ENCODE measurements around the gene EIF3D. TPM values are rescaled to one million over a fixed set of nuclear protein-coding genes. Genes with fewer than 3 reads are reported as not detected.

Gene EIF3D
- total and polyA plus RNA-seq, 2 of the 4 experiments (the other 2 are of a cell fraction): 339 to 746 TPM

DNA sequence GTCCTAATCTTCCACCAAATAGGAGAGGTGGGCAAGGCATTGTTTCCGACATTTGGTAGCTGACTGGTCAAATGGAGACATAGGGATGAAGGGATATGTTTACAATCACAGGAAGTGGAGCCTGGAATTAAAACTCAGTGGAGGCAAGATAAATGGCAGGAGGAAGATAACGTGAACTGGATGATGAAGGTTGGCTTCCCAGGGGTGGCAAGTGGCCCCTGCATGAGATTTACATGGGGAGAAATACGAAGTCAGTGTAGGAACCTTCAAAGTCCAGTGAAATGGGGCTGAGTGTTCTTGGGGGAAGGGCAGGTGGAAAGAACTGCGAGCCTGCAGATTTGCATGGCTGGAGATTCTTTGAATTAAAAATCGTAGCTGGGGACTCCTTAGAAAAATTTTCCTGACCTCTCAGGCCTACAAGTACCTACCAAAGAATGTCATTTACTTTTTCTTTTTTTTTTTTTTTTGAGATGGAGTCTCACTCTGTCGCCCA lies 21.4 kb downstream of the EIF3D start:
- no TSS peak for BruUV-seq (replicated peaks)
- Histone ChIP-seq H2AK5ac (ENCODE audit: low read depth, low read length) (peak overlapping the region; percentile 28), H2BK20ac (ENCODE audit: low read depth, low read length) (no peak overlapping the region), H4K8ac (ENCODE audit: low read depth in 2 of 2, low read length in 2 of 2) (peak overlapping the region; percentile 41 to 98), H4K91ac (ENCODE audit: insufficient read depth, low read depth, low read length) (peak overlapping the region; percentile 58; the same call in 1 of the 2 replicates), H2BK120ac (ENCODE audit: low read depth, low read length) (peak overlapping the region; percentile 65; the same call in 1 of the 2 replicates), H3K27ac (ENCODE audit: insufficient read depth, low read length) (no peak overlapping the region), H3K23ac (ENCODE audit: low read depth, low read length) (peak overlapping the region; percentile 84), H3K14ac (replicated peaks; ENCODE audit: low read depth, low read length) (peak overlapping the region; percentile 94), H3K9ac (ENCODE audit: low read depth, low read length) (no peak overlapping the region), H2BK15ac (ENCODE audit: low read depth, low read length) (no peak overlapping the region), H2AFZ (replicated peaks; ENCODE audit: low read length, poor library complexity) (peak overlapping the region; percentile 95), H3K27me3 (ENCODE audit: control insufficient read depth, insufficient read depth, low read length) (no peaks in the 10 kb centered on the region), H3K4ac (ENCODE audit: low read depth, low read length) (peak overlapping the region; percentile 90), H3K9me3 (ENCODE audit: control insufficient read depth, insufficient read depth, low read length) (no peaks in the 10 kb centered on the region), H3K36me3 (ENCODE audit: control insufficient read depth, insufficient read depth, low read length) (peaks cover 26% of the 10 kb centered on the region), H3K9me1 (ENCODE audit: insufficient read depth, low read length) (peaks cover 12% of the 10 kb centered on the region), H2AK9ac (replicated peaks; ENCODE audit: low read depth, low read length, poor library complexity) (peak overlapping the region; percentile 97), H3K4me1 (ENCODE audit: control insufficient read depth, insufficient read depth, low read length) (no peaks in the 10 kb centered on the region), H3K4me3 (ENCODE audit: insufficient read depth, low read depth, low read length) (no peak overlapping the region), H3K79me1 (ENCODE audit: low read depth in 1 of 2, low read length in 2 of 2) (peaks cover 3 to 19% of the 10 kb centered on the region in 2 experiments; a peak in 2 of 4 replicates), H3K56ac (ENCODE audit: extremely low read depth, insufficient read depth, low read length) (0 out of 2 replicates have a peak overlapping the region, but pooled peaks have one; percentile 24), H4K20me1 (ENCODE audit: insufficient read depth, low read length) (peaks cover 17% of the 10 kb centered on the region), H2BK5ac (ENCODE audit: low read depth, low read length, poor library complexity, severe bottlenecking) (peak overlapping the region; percentile 32), H4K5ac (ENCODE audit: low read depth, low read length) (peak overlapping the region; percentile 84), H3K4me2 (ENCODE audit: low read depth, low read length) (peak overlapping the region; percentile 86), H3K18ac (ENCODE audit: low read depth, low read length) (no peak overlapping the region)
- WGBS, 2 experiments (ENCODE audit: extremely low coverage in 2 of 2, insufficient read length in 1 of 2): 93% methylated on average over 2 of the region's 6 CpGs; no CpG with 5 or more reads in 1 of the 2 experiments
- in situ Hi-C loops (cut with MboI; ENCODE audit: low sequenced_read_pairs): loop anchor here (25.0 kb wide), 1 partner anchor 1195 kb away; no protein-coding TSS in a partner anchor
- intact Hi-C loops (cut with micrococcal nuclease): no loop called here
- DNase-seq (no peak), ATAC-seq (ENCODE audit: low read depth) (no peak)
- dilution Hi-C loops (cut with HindIII; ENCODE audit: low sequenced_read_pairs, unreplicated experiment): no loop called here
- ChIA-PET POLR2A (ENCODE audit: unreplicated experiment) (no interaction called here), CTCF (no interaction called here)
- TF ChIP-seq ELK1 (IDR thresholded peaks at IDR 0.05; ENCODE audit: borderline replicate concordance, low read depth, low read length) (no peak), RFX5 (IDR thresholded peaks at IDR 0.05; ENCODE audit: low read depth, low read length) (no peak), SMC3 (IDR thresholded peaks at IDR 0.05; ENCODE audit: low read depth, low read length) (no peak), POLR2A (IDR thresholded peaks at IDR 0.05; ENCODE audit: low read depth, low read length) (no peak), MAFK (IDR thresholded peaks at IDR 0.05; ENCODE audit: low read depth, low read length) (no peak), FOS (IDR thresholded peaks at IDR 0.05; ENCODE audit: low read depth, low read length) (no peak), BHLHE40 (IDR thresholded peaks at IDR 0.05; ENCODE audit: low read depth, low read length) (no peak), MAZ (IDR thresholded peaks at IDR 0.05; ENCODE audit: borderline replicate concordance, low read depth, low read length) (no peak), CEBPB (IDR thresholded peaks at IDR 0.05; ENCODE audit: low read depth, low read length) (no peak), CHD1 (IDR thresholded peaks at IDR 0.05; ENCODE audit: low read depth, low read length) (no peak), RCOR1 (IDR thresholded peaks at IDR 0.05; ENCODE audit: insufficient replicate concordance, low read length) (no peak)
- TF ChIP-seq, protein P1, sequence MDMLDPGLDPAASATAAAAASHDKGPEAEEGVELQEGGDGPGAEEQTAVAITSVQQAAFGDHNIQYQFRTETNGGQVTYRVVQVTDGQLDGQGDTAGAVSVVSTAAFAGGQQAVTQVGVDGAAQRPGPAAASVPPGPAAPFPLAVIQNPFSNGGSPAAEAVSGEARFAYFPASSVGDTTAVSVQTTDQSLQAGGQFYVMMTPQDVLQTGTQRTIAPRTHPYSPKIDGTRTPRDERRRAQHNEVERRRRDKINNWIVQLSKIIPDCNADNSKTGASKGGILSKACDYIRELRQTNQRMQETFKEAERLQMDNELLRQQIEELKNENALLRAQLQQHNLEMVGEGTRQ (IDR thresholded peaks at IDR 0.05; ENCODE audit: low read depth, low read length): no peak
- TF ChIP-seq, protein P2, sequence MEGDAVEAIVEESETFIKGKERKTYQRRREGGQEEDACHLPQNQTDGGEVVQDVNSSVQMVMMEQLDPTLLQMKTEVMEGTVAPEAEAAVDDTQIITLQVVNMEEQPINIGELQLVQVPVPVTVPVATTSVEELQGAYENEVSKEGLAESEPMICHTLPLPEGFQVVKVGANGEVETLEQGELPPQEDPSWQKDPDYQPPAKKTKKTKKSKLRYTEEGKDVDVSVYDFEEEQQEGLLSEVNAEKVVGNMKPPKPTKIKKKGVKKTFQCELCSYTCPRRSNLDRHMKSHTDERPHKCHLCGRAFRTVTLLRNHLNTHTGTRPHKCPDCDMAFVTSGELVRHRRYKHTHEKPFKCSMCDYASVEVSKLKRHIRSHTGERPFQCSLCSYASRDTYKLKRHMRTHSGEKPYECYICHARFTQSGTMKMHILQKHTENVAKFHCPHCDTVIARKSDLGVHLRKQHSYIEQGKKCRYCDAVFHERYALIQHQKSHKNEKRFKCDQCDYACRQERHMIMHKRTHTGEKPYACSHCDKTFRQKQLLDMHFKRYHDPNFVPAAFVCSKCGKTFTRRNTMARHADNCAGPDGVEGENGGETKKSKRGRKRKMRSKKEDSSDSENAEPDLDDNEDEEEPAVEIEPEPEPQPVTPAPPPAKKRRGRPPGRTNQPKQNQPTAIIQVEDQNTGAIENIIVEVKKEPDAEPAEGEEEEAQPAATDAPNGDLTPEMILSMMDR (conservative IDR thresholded peaks at IDR 0.05; ENCODE audit: low read depth, low read length): no peak

All from IMR-90 (cell line).